Testis (tissue), 3 donors: Measurements from ENCODE around the gene CUL1. TPM values are rescaled to one million over a fixed set of nuclear protein-coding genes. Genes with fewer than 3 reads are reported as not detected.

Experiments used
- DNase-seq: peaks from one replicate; pipeline ENCODE4 v3.0.0-alpha.2; 2019
- H3K27ac ChIP-seq, 2 donors: fragments of 200-600 bp; sonication (generic); one replicate each; pipeline ENCODE4 v1.5.1; 2019
- H3K27me3 ChIP-seq: fragments of 200-600 bp; sonication (generic); one replicate; pipeline ENCODE4 v1.5.1; 2019
- H3K36me3 ChIP-seq: fragments of 200-600 bp; sonication (generic); one replicate; pipeline ENCODE4 v1.5.1; 2017; ENCODE audit warnings: low read depth; ENCODE audit errors: missing control alignments
- H3K4me1 ChIP-seq: fragments of 200-600 bp; sonication (generic); one replicate; pipeline ENCODE4 v1.5.1; 2019
- H3K4me3 ChIP-seq, 2 donors: fragments of 200-600 bp; sonication (generic); one replicate each; pipeline ENCODE4 v1.5.1; 2017 to 2019
- H3K9me3 ChIP-seq: fragments of 200-600 bp; sonication (generic); one replicate; pipeline ENCODE4 v1.5.1; 2017
- POLR2A ChIP-seq: fragments of 450-650 bp; IDR thresholded peaks from one replicate; pipeline ENCODE4 v1.6.1; 2017; ENCODE audit warnings: antibody characterized with exemption, mild to moderate bottlenecking, moderate library complexity
- WGBS, 2 donors: methylation state at CpG; one replicate each; pipeline ENCODE4 v1.1.5; 2018; 5-methylcytosine and 5-hydroxymethylcytosine counted together
- intact Hi-C: fragments of 100-400 bp; cut with DNase I; formaldehyde crosslinking; loops from one replicate; pipeline ENCODE4 v1.15.1; 2023; ENCODE audit warnings: low total_unique reads
- polyA plus RNA-seq: library from polyadenylated mRNA; stranded (reverse); fragments of 350-450 nt; fragmentation: Illumina TruSeq; extraction: RNeasy Lipid Tissue Mini Kit (QIAGEN cat#74804); gene quantifications from one replicate; pipeline ENCODE4 v1.2.3, GENCODE V29; 2014; ENCODE audit warnings: low read depth, low replicate concordance; ENCODE audit not compliant: insufficient read depth
- total RNA-seq, 2 donors: library from RNA; depleted of rRNA; stranded (reverse); fragments of >200 nt; gene quantifications; one replicate each; pipeline ENCODE4 v1.2.3, GENCODE V29; 2016
- TF ChIP-seq, protein P1 (sequence below), 3 experiments: fragments of 450-650 bp in 2 of 3; fragments of 200-600 bp in 1 of 3; sonication (generic) in 1 of 3; IDR thresholded peaks; one replicate each; pipeline ENCODE4 v1.5.1; 2016 to 2019; ENCODE audit warnings: antibody characterized with exemption in 3 of 3, mild to moderate bottlenecking in 2 of 3, moderate library complexity in 1 of 3

CUL1 gene
- total and polyA plus RNA-seq, 3 donors from 2014 or later: 151 to 206 (median 161) TPM

DNA sequence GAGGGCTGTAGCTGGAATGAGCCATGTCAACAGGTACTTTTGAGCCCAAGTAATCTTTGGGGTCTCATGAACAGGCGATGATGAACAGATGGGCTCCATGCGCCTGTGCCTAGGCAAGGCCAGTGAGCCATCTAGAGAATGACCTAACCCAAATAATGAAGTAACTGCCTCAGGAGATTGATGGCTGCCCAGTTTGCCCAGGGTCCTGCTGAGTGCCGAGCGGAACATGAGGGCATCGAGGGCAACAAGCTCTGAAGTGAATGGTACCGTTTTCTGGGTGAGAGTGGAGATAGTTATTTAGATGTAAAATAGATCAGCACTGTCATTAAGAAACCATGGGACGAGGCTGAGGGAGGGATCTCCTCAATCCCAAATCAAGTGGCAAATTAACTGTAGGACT is 107.5 kb downstream of the CUL1 start:
- no peaks in the 10 kb centered on the region for H3K4me1 ChIP-seq
- H3K9me3 ChIP-seq: no peaks in the 10 kb centered on the region
- 93 to 98% methylated on average over 6 to 7 of the region's 7 CpGs for WGBS, 2 donors
- no peaks in the 10 kb centered on the region for H3K27me3 ChIP-seq
- no peak overlapping the region for H3K27ac ChIP-seq
- TF ChIP-seq, protein P1, sequence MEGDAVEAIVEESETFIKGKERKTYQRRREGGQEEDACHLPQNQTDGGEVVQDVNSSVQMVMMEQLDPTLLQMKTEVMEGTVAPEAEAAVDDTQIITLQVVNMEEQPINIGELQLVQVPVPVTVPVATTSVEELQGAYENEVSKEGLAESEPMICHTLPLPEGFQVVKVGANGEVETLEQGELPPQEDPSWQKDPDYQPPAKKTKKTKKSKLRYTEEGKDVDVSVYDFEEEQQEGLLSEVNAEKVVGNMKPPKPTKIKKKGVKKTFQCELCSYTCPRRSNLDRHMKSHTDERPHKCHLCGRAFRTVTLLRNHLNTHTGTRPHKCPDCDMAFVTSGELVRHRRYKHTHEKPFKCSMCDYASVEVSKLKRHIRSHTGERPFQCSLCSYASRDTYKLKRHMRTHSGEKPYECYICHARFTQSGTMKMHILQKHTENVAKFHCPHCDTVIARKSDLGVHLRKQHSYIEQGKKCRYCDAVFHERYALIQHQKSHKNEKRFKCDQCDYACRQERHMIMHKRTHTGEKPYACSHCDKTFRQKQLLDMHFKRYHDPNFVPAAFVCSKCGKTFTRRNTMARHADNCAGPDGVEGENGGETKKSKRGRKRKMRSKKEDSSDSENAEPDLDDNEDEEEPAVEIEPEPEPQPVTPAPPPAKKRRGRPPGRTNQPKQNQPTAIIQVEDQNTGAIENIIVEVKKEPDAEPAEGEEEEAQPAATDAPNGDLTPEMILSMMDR (IDR thresholded peaks at IDR 0.05): no peak
- TF ChIP-seq POLR2A: no peak
- no peak for DNase-seq
- H3K4me3 ChIP-seq: no peak overlapping the region
- H3K36me3 ChIP-seq: no peaks in the 10 kb centered on the region
- intact Hi-C loops: no loop called here

DNA sequence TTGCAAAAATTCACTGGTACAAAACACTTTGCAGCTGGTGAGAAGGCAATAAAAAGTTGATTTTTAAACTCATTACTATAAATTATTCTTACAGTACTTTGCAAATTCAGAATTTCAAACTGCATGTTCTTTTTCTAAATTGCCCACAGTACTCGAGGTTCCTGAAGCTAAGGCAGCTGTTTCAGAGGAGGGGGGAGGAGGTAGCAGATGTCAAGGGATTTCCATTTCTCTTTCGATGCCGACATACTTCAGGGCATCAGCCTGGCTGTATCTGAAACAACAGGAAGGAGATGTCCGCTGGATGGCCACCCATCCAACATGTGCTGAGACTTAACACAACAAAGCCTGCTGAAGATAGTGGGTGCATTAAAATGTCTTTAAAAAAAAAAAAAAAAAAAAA is 108.7 kb downstream of the CUL1 start:
- no peak for DNase-seq

DNA sequence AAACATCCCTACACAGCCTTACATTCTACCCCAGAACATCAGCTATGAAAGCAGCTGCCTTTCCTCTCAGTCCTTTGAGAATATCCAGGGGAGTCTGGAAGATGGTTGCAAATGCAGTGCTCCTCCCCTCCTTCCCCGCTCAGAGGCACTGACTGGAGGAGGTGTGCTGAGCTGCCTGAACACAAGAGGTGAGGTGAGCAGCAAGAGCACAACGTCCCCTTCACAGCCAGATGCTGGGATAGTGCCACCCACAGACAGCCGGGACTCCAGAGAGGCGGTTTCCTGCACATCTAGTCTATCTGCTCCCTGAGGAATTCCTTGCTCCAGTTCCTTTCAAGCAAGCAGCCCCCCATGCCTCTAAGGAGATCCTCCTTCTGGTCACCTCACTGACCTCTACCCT is 111.2 kb downstream of the CUL1 start:
- H3K27me3 ChIP-seq: no peaks in the 10 kb centered on the region
- H3K27ac ChIP-seq: no peak overlapping the region
- 51 to 65% methylated on average over 4 of the region's 4 CpGs for WGBS, 2 donors
- DNase-seq: no peak
- no peaks in the 10 kb centered on the region for H3K4me1 ChIP-seq
- no peak overlapping the region for H3K4me3 ChIP-seq
- TF ChIP-seq, protein P1 (IDR thresholded peaks at IDR 0.05): no peak
- no peak for TF ChIP-seq POLR2A
- H3K9me3 ChIP-seq: no peaks in the 10 kb centered on the region
- intact Hi-C loops: no loop called here
- no peaks in the 10 kb centered on the region for H3K36me3 ChIP-seq

More for the DNA sequence above, 108.7 kb downstream of the CUL1 start:
- Histone ChIP-seq H3K27ac (no peak overlapping the region), H3K4me1 (no peaks in the 10 kb centered on the region), H3K36me3 (no peaks in the 10 kb centered on the region), H3K27me3 (no peaks in the 10 kb centered on the region), H3K9me3 (no peaks in the 10 kb centered on the region), H3K4me3 (no peak overlapping the region)
- WGBS, 2 donors: 42 to 51% methylated on average over 4 of the region's 4 CpGs
- intact Hi-C loops: no loop called here
- TF ChIP-seq POLR2A: no peak
- TF ChIP-seq, protein P1 (IDR thresholded peaks at IDR 0.05): no peak

DNA sequence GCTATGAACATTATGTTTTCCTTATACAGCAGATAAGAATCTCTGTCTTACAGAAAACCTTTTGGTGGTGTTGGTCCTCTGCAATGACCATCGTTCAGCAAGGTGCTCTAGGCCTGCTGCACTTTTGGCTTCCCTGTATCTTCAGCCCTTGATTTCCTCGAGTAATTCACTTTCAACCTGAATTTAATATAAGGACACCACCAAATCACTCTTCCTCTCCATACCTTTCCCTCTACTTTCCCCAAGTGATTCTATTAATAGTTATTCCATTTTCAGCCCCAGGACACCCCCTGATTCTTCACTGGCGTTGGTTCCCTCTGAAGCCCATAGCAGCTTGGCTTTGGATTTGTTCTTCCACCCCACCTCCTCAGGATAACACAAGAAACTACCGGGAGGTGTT is 113.2 kb downstream of the CUL1 start:
- H3K27ac ChIP-seq: no peak overlapping the region
- no peaks in the 10 kb centered on the region for H3K4me1 ChIP-seq
- intact Hi-C loops: no loop called here
- H3K4me3 ChIP-seq: no peak overlapping the region
- TF ChIP-seq, protein P1 (IDR thresholded peaks at IDR 0.05): no peak
- TF ChIP-seq POLR2A: no peak
- H3K27me3 ChIP-seq: no peaks in the 10 kb centered on the region
- H3K36me3 ChIP-seq: no peaks in the 10 kb centered on the region
- no peaks in the 10 kb centered on the region for H3K9me3 ChIP-seq
- 88 to 89% methylated on average over 4 of the region's 4 CpGs for WGBS, 2 donors
- no peak for DNase-seq

DNA sequence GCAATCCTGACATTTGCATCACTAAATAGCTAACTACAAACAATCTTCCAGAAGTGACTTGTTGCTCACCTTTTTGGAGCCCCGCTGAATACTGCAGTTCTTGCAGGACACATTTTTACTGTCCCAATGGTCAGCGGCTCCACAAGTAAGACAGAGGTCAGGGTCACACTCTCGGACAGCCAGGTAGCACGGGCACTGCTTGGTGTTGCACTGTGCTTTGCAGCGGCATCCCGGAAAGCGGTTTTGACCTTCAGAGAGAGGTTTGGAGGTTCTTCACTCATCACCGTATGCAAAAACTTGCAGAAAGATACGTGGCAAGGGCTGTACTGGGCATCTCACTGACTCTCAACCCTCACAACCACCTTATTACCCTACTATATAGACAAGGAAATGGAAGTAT is 115.2 kb downstream of the CUL1 start:
- Histone ChIP-seq H3K36me3 (no peaks in the 10 kb centered on the region), H3K4me3 (no peak overlapping the region), H3K4me1 (no peaks in the 10 kb centered on the region), H3K9me3 (no peaks in the 10 kb centered on the region), H3K27ac (no peak overlapping the region), H3K27me3 (no peaks in the 10 kb centered on the region)
- WGBS, 2 donors: 92 to 93% methylated on average over 9 of the region's 9 CpGs
- DNase-seq: no peak
- TF ChIP-seq, protein P1 (IDR thresholded peaks at IDR 0.05): no peak
- TF ChIP-seq POLR2A: no peak
- intact Hi-C loops: no loop called here
